OCI-LY7 (cell line): ENCODE results near the gene NOL7. TPM values are rescaled to one million over a fixed set of nuclear protein-coding genes. Genes with fewer than 3 reads are reported as not detected.

Source experiments
- BruUV-seq: library from RNA; stranded (reverse); fragments of 400-500 nt; replicated peaks from 2 replicates; lab custom pipeline; 2021; lab: Mats Ljungman, UMichigan
- CTCF ChIA-PET: fragments of 300-600 bp; sonication (Branson Sonifier 250); formaldehyde crosslinking; loops from one replicate; lab custom pipeline; 2022; ENCODE audit warnings: antibody characterized with exemption; ENCODE audit not compliant: unreplicated experiment; lab: Charles Lee
- POLR2A ChIA-PET: fragments of 300-600 bp; sonication (Branson Sonifier 250); formaldehyde crosslinking; loops from one replicate; lab custom pipeline; 2022; ENCODE audit warnings: antibody characterized with exemption; lab: Charles Lee
- DNase-seq: peaks from one replicate; pipeline ENCODE4 v3.0.0-alpha.2; 2015; ENCODE audit warnings: low spot score
- H2AFZ ChIP-seq: fragments of 200-600 bp; sonication (generic), shearing (Covaris generic); 2 replicates; pipeline ENCODE4 v1.6.1; 2014; ENCODE audit warnings: mild to moderate bottlenecking, antibody characterized with exemption, low read length, moderate library complexity
- H3K27ac ChIP-seq: fragments of 200-600 bp; sonication (generic); 2 replicates; pipeline ENCODE4 v1.5.1; 2014; ENCODE audit warnings: mixed run types, low read depth, mild to moderate bottlenecking, moderate library complexity, low read length, inconsistent platforms; ENCODE audit not compliant: poor library complexity, severe bottlenecking
- H3K36me3 ChIP-seq: fragments of 200-600 bp; sonication (generic); 2 replicates; pipeline ENCODE4 v1.6.1; 2014; ENCODE audit warnings: mild to moderate bottlenecking, antibody characterized with exemption, low read length, moderate library complexity, mixed read lengths; ENCODE audit not compliant: insufficient read depth
- H3K4me1 ChIP-seq: fragments of 200-600 bp; sonication (generic); 2 replicates; pipeline ENCODE4 v1.5.1; 2014; ENCODE audit warnings: mild to moderate bottlenecking, low read length; ENCODE audit not compliant: insufficient read depth, poor library complexity, severe bottlenecking
- H3K4me2 ChIP-seq: fragments of 200-600 bp; sonication (generic); 2 replicates; pipeline ENCODE4 v1.6.1; 2014; ENCODE audit warnings: mild to moderate bottlenecking, low read length
- H3K4me3 ChIP-seq: fragments of 200-600 bp; sonication (generic); 2 replicates; pipeline ENCODE4 v1.5.1; 2014; ENCODE audit warnings: mild to moderate bottlenecking, low read depth, low read length; ENCODE audit not compliant: poor library complexity, severe bottlenecking
- H3K79me2 ChIP-seq: fragments of 200-600 bp; sonication (generic); 2 replicates; pipeline ENCODE4 v1.6.1; 2016; ENCODE audit warnings: low read depth, mild to moderate bottlenecking, low read length, moderate library complexity, mixed read lengths; ENCODE audit not compliant: insufficient read depth
- H3K9me2 ChIP-seq: fragments of 200-600 bp; sonication (generic); 2 replicates; pipeline ENCODE4 v1.6.1; 2016; ENCODE audit warnings: mild to moderate bottlenecking, low read length, mixed read lengths; ENCODE audit not compliant: insufficient read depth
- H3K9me3 ChIP-seq: fragments of 200-600 bp; sonication (generic); 2 replicates; pipeline ENCODE4 v1.6.1; 2014; ENCODE audit warnings: mild to moderate bottlenecking, mixed run types, low read length, mixed read lengths
- H4K20me1 ChIP-seq: fragments of 200-600 bp; sonication (generic); 2 replicates; pipeline ENCODE4 v1.6.1; 2014; ENCODE audit warnings: mild to moderate bottlenecking, antibody characterized with exemption, low read length, moderate library complexity, mixed read lengths; ENCODE audit not compliant: insufficient read depth
- EZH2phosphoT487 ChIP-seq: fragments of 200-600 bp; sonication (generic); IDR thresholded peaks from 2 replicates; pipeline ENCODE4 v1.6.1; 2018; ENCODE audit warnings: low read depth, borderline replicate concordance, mild to moderate bottlenecking, mixed run types, antibody characterized with exemption, low read length, moderate library complexity, mixed read lengths
- intact Hi-C: fragments of 100-400 bp; cut with micrococcal nuclease; formaldehyde crosslinking; loops from one replicate; pipeline ENCODE4 v1.10.0; 2022; ENCODE audit not compliant: unreplicated experiment
- total RNA-seq, 2 experiments: library from RNA; depleted of rRNA in 1 of 2; stranded (reverse); fragments of >200 nt in 1 of 2; shearing (Covaris generic) in 1 of 2; gene quantifications; 2 replicates each; pipeline ENCODE4 v1.2.3, GENCODE V29; 2014 to 2022
- TF ChIP-seq, protein P1 (sequence below): fragments of 200-600 bp; sonication (generic); conservative IDR thresholded peaks from 2 replicates; pipeline ENCODE4 v1.5.1; 2014; ENCODE audit warnings: mild to moderate bottlenecking, antibody characterized with exemption, low read length, moderate library complexity, mixed read lengths

Gene NOL7
- total RNA-seq, 2 experiments from 2014 or later = 67.5 to 103 TPM

- Histone ChIP-seq H3K4me2 (no peak overlapping the region), H3K9me3 (no peaks in the 10 kb centered on the region), H3K36me3 (no peaks in the 10 kb centered on the region), H3K4me1 (peaks cover 10% of the 10 kb centered on the region), H4K20me1 (no peaks in the 10 kb centered on the region), H3K27ac (no peak overlapping the region), H3K9me2 (no peaks in the 10 kb centered on the region), H3K4me3 (no peak overlapping the region), H2AFZ (no peak overlapping the region), H3K79me2 (no peaks in the 10 kb centered on the region)
- intact Hi-C loops = no loop called here
- DNase-seq = no peak
- POLR2A ChIA-PET = no interaction called here
- TF ChIP-seq EZH2phosphoT487 = no peak
- TF ChIP-seq, protein P1, sequence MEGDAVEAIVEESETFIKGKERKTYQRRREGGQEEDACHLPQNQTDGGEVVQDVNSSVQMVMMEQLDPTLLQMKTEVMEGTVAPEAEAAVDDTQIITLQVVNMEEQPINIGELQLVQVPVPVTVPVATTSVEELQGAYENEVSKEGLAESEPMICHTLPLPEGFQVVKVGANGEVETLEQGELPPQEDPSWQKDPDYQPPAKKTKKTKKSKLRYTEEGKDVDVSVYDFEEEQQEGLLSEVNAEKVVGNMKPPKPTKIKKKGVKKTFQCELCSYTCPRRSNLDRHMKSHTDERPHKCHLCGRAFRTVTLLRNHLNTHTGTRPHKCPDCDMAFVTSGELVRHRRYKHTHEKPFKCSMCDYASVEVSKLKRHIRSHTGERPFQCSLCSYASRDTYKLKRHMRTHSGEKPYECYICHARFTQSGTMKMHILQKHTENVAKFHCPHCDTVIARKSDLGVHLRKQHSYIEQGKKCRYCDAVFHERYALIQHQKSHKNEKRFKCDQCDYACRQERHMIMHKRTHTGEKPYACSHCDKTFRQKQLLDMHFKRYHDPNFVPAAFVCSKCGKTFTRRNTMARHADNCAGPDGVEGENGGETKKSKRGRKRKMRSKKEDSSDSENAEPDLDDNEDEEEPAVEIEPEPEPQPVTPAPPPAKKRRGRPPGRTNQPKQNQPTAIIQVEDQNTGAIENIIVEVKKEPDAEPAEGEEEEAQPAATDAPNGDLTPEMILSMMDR = no peak
- BruUV-seq = no TSS peak
- CTCF ChIA-PET = no interaction called here
These were observed 48.6 kb upstream of the NOL7 start for GRCh38 chr6:13566500-13566899.

DNA sequence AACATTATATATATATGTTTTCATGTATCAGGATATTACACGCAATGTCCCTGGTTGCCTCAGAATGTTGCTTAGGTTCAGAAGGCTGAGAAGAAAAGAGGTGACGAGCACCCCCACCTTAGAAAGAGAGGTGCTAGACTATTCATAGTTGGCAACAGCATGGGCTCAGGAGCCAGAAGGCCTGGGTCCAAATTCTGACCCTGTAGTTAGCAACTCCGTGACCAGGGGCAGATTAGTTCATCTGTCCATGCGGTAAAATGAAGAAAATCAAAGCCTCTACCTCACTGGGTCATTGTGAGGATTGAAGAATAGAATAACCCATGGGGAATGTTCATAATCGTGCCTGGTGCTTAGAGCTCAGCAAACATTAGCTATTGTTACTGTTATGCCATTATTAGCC lies 46.2 kb upstream of the NOL7 start:
- ChIA-PET POLR2A (interaction anchor here (0.9 kb wide), 1 partner anchor 25 kb away, joined by 3 read pairs; no protein-coding TSS in a partner anchor), CTCF (no interaction called here)
- H3K4me2 ChIP-seq = no peak overlapping the region
- no peak overlapping the region for H2AFZ ChIP-seq
- H3K9me2 ChIP-seq = no peaks in the 10 kb centered on the region
- TF ChIP-seq, protein P1 = no peak
- no peak for TF ChIP-seq EZH2phosphoT487
- H3K9me3 ChIP-seq = no peaks in the 10 kb centered on the region
- H3K4me3 ChIP-seq = no peak overlapping the region
- no peaks in the 10 kb centered on the region for H4K20me1 ChIP-seq
- H3K36me3 ChIP-seq = no peaks in the 10 kb centered on the region
- no peak overlapping the region for H3K27ac ChIP-seq
- intact Hi-C loops = no loop called here
- BruUV-seq = no TSS peak
- peaks cover 14% of the 10 kb centered on the region for H3K4me1 ChIP-seq
- no peaks in the 10 kb centered on the region for H3K79me2 ChIP-seq
- DNase-seq = no peak

DNA sequence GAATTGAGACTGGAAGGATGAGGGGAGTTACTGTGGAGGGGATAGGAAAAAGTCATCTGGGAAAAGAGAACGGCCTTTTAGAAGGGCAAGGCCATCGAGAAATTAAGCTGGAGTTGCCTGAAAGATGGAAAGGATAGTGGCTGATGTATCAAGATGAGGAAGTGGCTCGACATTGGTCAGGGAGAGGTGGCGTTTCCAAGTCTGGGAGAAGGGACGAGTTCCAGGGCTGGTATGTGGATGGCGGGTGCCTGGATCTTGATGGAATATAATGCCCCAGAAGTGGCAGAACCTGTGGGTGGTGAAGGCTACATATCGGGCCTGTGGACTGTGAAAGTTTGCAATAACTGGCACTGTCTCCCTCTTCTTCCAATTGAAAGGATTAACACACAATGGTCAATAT lies 42.9 kb upstream of the NOL7 start:
- no peaks in the 10 kb centered on the region; the same call in 1 of the 2 replicates for H3K36me3 ChIP-seq
- no peak for DNase-seq
- no peak overlapping the region for H3K4me2 ChIP-seq
- no peak overlapping the region for H2AFZ ChIP-seq
- TF ChIP-seq, protein P1 = no peak
- no peak for TF ChIP-seq EZH2phosphoT487
- H3K9me2 ChIP-seq = no peaks in the 10 kb centered on the region
- H3K4me1 ChIP-seq = peaks cover 23% of the 10 kb centered on the region
- BruUV-seq = no TSS peak
- intact Hi-C loops = no loop called here
- ChIA-PET POLR2A (interaction anchor here (5.3 kb wide), 1 partner anchor 10 kb away, joined by 39 read pairs; no protein-coding TSS in a partner anchor), CTCF (no interaction called here)
- H3K9me3 ChIP-seq = peaks cover 12% of the 10 kb centered on the region
- no peaks in the 10 kb centered on the region for H4K20me1 ChIP-seq
- H3K27ac ChIP-seq = no peak overlapping the region
- H3K79me2 ChIP-seq = peaks cover 16% of the 10 kb centered on the region; the same call in 1 of the 2 replicates
- no peak overlapping the region for H3K4me3 ChIP-seq
